Breast epithelium (tissue), 4 donors: ENCODE results near the gene CEP85L. TPM values are rescaled to one million over a fixed set of nuclear protein-coding genes. Genes with fewer than 3 reads are reported as not detected.

Experiments used
- DNase-seq, 2 donors: peaks; one replicate each; pipeline ENCODE4 v3.0.0-alpha.2; 2019; ENCODE audit warnings: low spot score in 2 of 2
- H3K27ac ChIP-seq, 2 donors: fragments of 200-600 bp; sonication (generic) in 1 of 2; one replicate each; pipeline ENCODE4 v1.5.1; 2016 to 2019; ENCODE audit warnings: mild to moderate bottlenecking in 1 of 2
- H3K27me3 ChIP-seq, 2 donors: fragments of 200-600 bp; sonication (generic) in 1 of 2; one replicate each; pipeline versions ENCODE4 v1.5.1 to v1.6.0; 2017 to 2019; ENCODE audit warnings: control low read depth in 1 of 2, mild to moderate bottlenecking in 1 of 2
- H3K36me3 ChIP-seq: fragments of 200-600 bp; one replicate; pipeline ENCODE4 v1.5.1; 2019
- H3K4me1 ChIP-seq, 2 donors: fragments of 200-600 bp; sonication (generic); one replicate each; pipeline ENCODE4 v1.5.1; 2016 to 2019; ENCODE audit warnings: control low read depth in 1 of 2
- H3K4me3 ChIP-seq, 3 donors: fragments of 200-600 bp; sonication (generic); 1 replicate in 2 of 3; 2 replicates in 1 of 3; pipeline ENCODE4 v1.5.1; 2016 to 2019; ENCODE audit warnings: mild to moderate bottlenecking in 3 of 3, moderate library complexity in 2 of 3
- H3K9me3 ChIP-seq, 2 donors: fragments of 200-600 bp; sonication (generic) in 1 of 2; one replicate each; pipeline ENCODE4 v1.5.1; 2016 to 2019; ENCODE audit warnings: control low read depth in 1 of 2
- CTCF ChIP-seq, 3 donors: fragments of 450-650 bp; IDR thresholded peaks; one replicate each; pipeline ENCODE4 v1.5.1; 2016 to 2017; ENCODE audit warnings: antibody characterized with exemption in 3 of 3, mild to moderate bottlenecking in 3 of 3, moderate library complexity in 3 of 3
- POLR2A ChIP-seq: fragments of 450-650 bp; IDR thresholded peaks from one replicate; pipeline ENCODE4 v1.6.1; 2016; ENCODE audit warnings: antibody characterized with exemption, mild to moderate bottlenecking, moderate library complexity
- POLR2AphosphoS5 ChIP-seq, 3 donors: sonication (generic); formaldehyde crosslinking; IDR thresholded peaks; one replicate each; pipeline ENCODE4 v1.6.1; 2017; ENCODE audit warnings: antibody characterized with exemption in 3 of 3
- intact Hi-C: fragments of 100-400 bp; cut with DNase I; formaldehyde crosslinking; loops from one replicate; pipeline ENCODE4 v1.15.1; 2023; ENCODE audit warnings: low total_unique reads
- total RNA-seq, 3 donors: library from RNA; depleted of rRNA; stranded (reverse); fragments of >200 nt; gene quantifications; one replicate each; pipeline ENCODE4 v1.1.0, GENCODE V29; 2016

CEP85L gene
- total RNA-seq, 3 donors from 2014 or later: 12.7 to 17.3 (median 15.7) TPM

- intact Hi-C loops: no loop called here
- Histone ChIP-seq H3K27me3 (no peaks in the 10 kb centered on the region), H3K9me3 (no peaks in the 10 kb centered on the region), H3K36me3 (no peaks in the 10 kb centered on the region), H3K27ac (no peak overlapping the region), H3K4me3 (no peak overlapping the region), H3K4me1 (peaks cover 0 to 6% of the 10 kb centered on the region in 2 donors)
- no peak for DNase-seq
- TF ChIP-seq POLR2A (no peak), POLR2AphosphoS5 (IDR thresholded peaks at IDR 0.05) (no peak), CTCF (IDR thresholded peaks at IDR 0.05) (no peak)
Measured at GRCh38 chr6:118669561-118669960, 18.2 kb upstream of the CEP85L start.

- no peaks in the 10 kb centered on the region for H3K27me3 ChIP-seq
- H3K4me1 ChIP-seq: peaks cover 0 to 6% of the 10 kb centered on the region in 2 donors
- no peak overlapping the region for H3K4me3 ChIP-seq
- H3K36me3 ChIP-seq: no peaks in the 10 kb centered on the region
- intact Hi-C loops: no loop called here
- H3K27ac ChIP-seq: no peak overlapping the region
- TF ChIP-seq POLR2AphosphoS5 (IDR thresholded peaks at IDR 0.05): no peak
- no peak for TF ChIP-seq POLR2A
- TF ChIP-seq CTCF (IDR thresholded peaks at IDR 0.05): no peak
- no peak for DNase-seq
- H3K9me3 ChIP-seq: no peaks in the 10 kb centered on the region
Measured at GRCh38 chr6:118668761-118669385, 17.5 kb upstream of the CEP85L start.

- no peak for TF ChIP-seq POLR2AphosphoS5 (IDR thresholded peaks at IDR 0.05)
- TF ChIP-seq CTCF (IDR thresholded peaks at IDR 0.05): no peak
- Histone ChIP-seq H3K27me3 (no peaks in the 10 kb centered on the region), H3K4me1 (peaks cover 0 to 6% of the 10 kb centered on the region in 2 donors), H3K4me3 (no peak overlapping the region), H3K36me3 (no peaks in the 10 kb centered on the region), H3K27ac (no peak overlapping the region), H3K9me3 (no peaks in the 10 kb centered on the region)
- intact Hi-C loops: no loop called here
- DNase-seq: no peak
Measured at GRCh38 chr6:118667988-118668387, 16.6 kb upstream of the CEP85L start.

GRCh38 chr6:118665011-118665410 is 13.6 kb upstream of the CEP85L start:
- peak overlapping the region; percentile 15 to 57 for H3K27ac ChIP-seq
- no peaks in the 10 kb centered on the region for H3K36me3 ChIP-seq
- intact Hi-C loops: no loop called here
- no peaks in the 10 kb centered on the region for H3K9me3 ChIP-seq
- H3K4me1 ChIP-seq: peaks cover 0 to 6% of the 10 kb centered on the region in 2 donors
- DNase-seq: no peak
- no peaks in the 10 kb centered on the region for H3K27me3 ChIP-seq
- TF ChIP-seq POLR2A: no peak
- no peak for TF ChIP-seq POLR2AphosphoS5 (IDR thresholded peaks at IDR 0.05)
- H3K4me3 ChIP-seq: peak overlapping the region in 2 of 3 donors; percentile 39 to 61

- Histone ChIP-seq H3K27me3 (no peaks in the 10 kb centered on the region), H3K4me3 (peak overlapping the region; percentile 20 to 61 (median 39)), H3K36me3 (no peaks in the 10 kb centered on the region), H3K4me1 (peaks cover 0 to 6% of the 10 kb centered on the region in 2 donors), H3K27ac (peak overlapping the region; percentile 15 to 57), H3K9me3 (no peaks in the 10 kb centered on the region)
- TF ChIP-seq POLR2A (no peak), CTCF (IDR thresholded peaks at IDR 0.05) (no peak), POLR2AphosphoS5 (IDR thresholded peaks at IDR 0.05) (no peak)
- no peak for DNase-seq
- intact Hi-C loops: no loop called here
Measured at GRCh38 chr6:118663993-118664985, 12.9 kb upstream of the CEP85L start.
